Measurements from ENCODE around the gene YY1. TPM values are rescaled to one million over a fixed set of nuclear protein-coding genes. Genes with fewer than 3 reads are reported as not detected.

The YY1 gene
- polyA plus RNA-seq, 3 donors, result 13.3 to 35.2 (median 15.7) TPM

- no peaks in the 10 kb centered on the region for H3K27me3 ChIP-seq (ENCODE audit: control insufficient read depth in 2 of 2, insufficient read depth in 2 of 2, low read length in 2 of 2)
- Mint-ChIP-seq H3K4me3 (peak within 1 kb of the TSS; percentile 93 to 95), H3K36me3 (peaks cover 0 to 4% of the 10 kb centered on the region in 2 donors), H3K27me3 (ENCODE audit: low read depth in 3 of 3) (peaks cover 8 to 19% (median 9%) of the 10 kb centered on the region in 3 donors), H3K27ac (peak within 1 kb of the TSS in 6 of 7 donors; percentile 38 to 93 (median 83)), H3K4me1 (peaks cover 55% of the 10 kb centered on the region), H3K9me3 (peaks cover 0 to 4% (median 0%) of the 10 kb centered on the region in 7 donors)
- H4K20me1 ChIP-seq (ENCODE audit: insufficient read depth, low read length), result peaks cover 17% of the 10 kb centered on the region
- intact Hi-C loops (cut with micrococcal nuclease), result loop anchor here (2.0 to 5.0 kb wide), 4 partner anchors 36 to 71 kb away; partner anchors contain the start of gene WDR25 (in 2 of the 2)
- WGBS (ENCODE audit: insufficient coverage), result under 1% methylated on average over 130 of the region's 131 CpGs
- peaks cover 46 to 58% of the 10 kb centered on the region in 2 donors for H3K4me1 ChIP-seq (ENCODE audit: control insufficient read depth in 1 of 2, insufficient read depth in 2 of 2, low read length in 2 of 2)
- peak within 1 kb of the TSS; percentile 84 for H3K9ac ChIP-seq (ENCODE audit: insufficient read depth, low read length, poor library complexity, severe bottlenecking)
- peak within 1 kb of the TSS; percentile 93 for H3K4me2 ChIP-seq (replicated peaks; ENCODE audit: extremely low read depth, low read length, poor library complexity, severe bottlenecking)
- peak; percentile 71 to 78 (median 71) for DNase-seq
- peak within 1 kb of the TSS; percentile 43 to 83 for H3K27ac ChIP-seq (ENCODE audit: low read depth in 1 of 2, low read length in 2 of 2)
- peak within 1 kb of the TSS; percentile 71 for H2AFZ ChIP-seq (ENCODE audit: insufficient read depth, low read depth, low read length, poor library complexity, severe bottlenecking)
- peak within 1 kb of the TSS; percentile 71 to 81 (median 73) for H3K4me3 ChIP-seq (replicated peaks in 1 of 3; ENCODE audit: low read depth in 2 of 3, low read length in 3 of 3)
- no peaks in the 10 kb centered on the region for H3K9me3 ChIP-seq (replicated peaks in 1 of 2; ENCODE audit: control insufficient read depth in 1 of 2, insufficient read depth in 1 of 2, low read length in 2 of 2)
- H3K36me3 ChIP-seq (replicated peaks in 1 of 2; ENCODE audit: control insufficient read depth in 1 of 2, insufficient read depth in 2 of 2, low read length in 2 of 2), result no peaks in the 10 kb centered on the region
- TF ChIP-seq CTCF (IDR thresholded peaks at IDR 0.05), result no peak
- peaks cover 33% of the 10 kb centered on the region for H3K79me2 ChIP-seq (ENCODE audit: insufficient read depth, low read length)
Observed at GRCh38 chr14:100306101-100306997, 67.4 kb downstream of the YY1 start, which contains the start of gene SLC25A29. Gene SLC25A29 (minus strand): TSS chr14:100306444. CDS start chr14:100306232, 212 bp downstream.

GRCh38 chr14:100306998-100307765, 68.2 kb downstream of the YY1 start:
- Histone ChIP-seq H3K27ac (ENCODE audit: low read depth in 1 of 2, low read length in 2 of 2) (peak overlapping the region; percentile 43 to 83), H3K9me3 (replicated peaks in 1 of 2; ENCODE audit: control insufficient read depth in 1 of 2, insufficient read depth in 1 of 2, low read length in 2 of 2) (no peaks in the 10 kb centered on the region), H3K9ac (ENCODE audit: insufficient read depth, low read length, poor library complexity, severe bottlenecking) (peak overlapping the region; percentile 84), H3K36me3 (replicated peaks in 1 of 2; ENCODE audit: control insufficient read depth in 1 of 2, insufficient read depth in 2 of 2, low read length in 2 of 2) (no peaks in the 10 kb centered on the region), H3K4me3 (replicated peaks in 1 of 3; ENCODE audit: low read depth in 2 of 3, low read length in 3 of 3) (peak overlapping the region; percentile 59 to 81 (median 73)), H4K20me1 (ENCODE audit: insufficient read depth, low read length) (peaks cover 17% of the 10 kb centered on the region), H3K4me1 (ENCODE audit: control insufficient read depth in 1 of 2, insufficient read depth in 2 of 2, low read length in 2 of 2) (peaks cover 54 to 66% of the 10 kb centered on the region in 2 donors), H3K27me3 (ENCODE audit: control insufficient read depth in 2 of 2, insufficient read depth in 2 of 2, low read length in 2 of 2) (no peaks in the 10 kb centered on the region), H3K4me2 (replicated peaks; ENCODE audit: extremely low read depth, low read length, poor library complexity, severe bottlenecking) (peak overlapping the region; percentile 93), H3K79me2 (ENCODE audit: insufficient read depth, low read length) (peaks cover 33% of the 10 kb centered on the region), H2AFZ (ENCODE audit: insufficient read depth, low read depth, low read length, poor library complexity, severe bottlenecking) (peak overlapping the region; percentile 71)
- peak; percentile 33 to 46 (median 40) for DNase-seq
- 2% methylated on average over 38 of the region's 49 CpGs for WGBS (ENCODE audit: insufficient coverage)
- intact Hi-C loops (cut with micrococcal nuclease), result loop anchor here (2.0 to 5.0 kb wide), 4 partner anchors 35 to 70 kb away; partner anchors contain the start of gene WDR25 (in 2 of the 2)
- Mint-ChIP-seq H3K4me1 (peaks cover 62% of the 10 kb centered on the region), H3K4me3 (peak overlapping the region; percentile 92 to 95), H3K27me3 (ENCODE audit: low read depth in 3 of 3) (peaks cover 8 to 19% (median 9%) of the 10 kb centered on the region in 3 donors), H3K9me3 (peaks cover 0 to 7% (median 0%) of the 10 kb centered on the region in 7 donors), H3K36me3 (peaks cover 0 to 4% of the 10 kb centered on the region in 2 donors), H3K27ac (peak overlapping the region in 6 of 7 donors; percentile 38 to 93 (median 80))
- TF ChIP-seq CTCF (IDR thresholded peaks at IDR 0.05), result no peak

Data from CD14-positive monocyte (primary cell).